ENCODE results near the gene WDR70.
"Not testable (repeated sequence)": the region's sequence is repeated elsewhere in the genome, so short reads cannot be mapped to it uniquely, and the experiment has no call there.

WDR70 gene

GRCh38 chr5:37580106-37580505 lies 201.0 kb downstream of the WDR70 start:
- Histone ChIP-seq H3K27ac (ENCODE audit: low read depth, low read length) (no peak overlapping the region), H4K20me1 (ENCODE audit: low read depth, low read length) (no peaks in the 10 kb centered on the region), H2AFZ (ENCODE audit: low read depth, low read length, severe bottlenecking) (no peak overlapping the region), H3F3A (ENCODE audit: insufficient read depth) (no peaks in the 10 kb centered on the region), H3K9me2 (replicated peaks; ENCODE audit: insufficient read depth, low read length) (no peaks in the 10 kb centered on the region), H3K9me3 (ENCODE audit: insufficient read depth, low read length) (no peaks in the 10 kb centered on the region), H3K79me2 (ENCODE audit: insufficient read depth, low read length) (no peaks in the 10 kb centered on the region), H3K9ac (ENCODE audit: low read length) (no peak overlapping the region), H3K4me3 (ENCODE audit: insufficient read depth, low read length, poor library complexity, severe bottlenecking) (no peak overlapping the region), H3K27me3 (ENCODE audit: low read length) (no peaks in the 10 kb centered on the region), H3K36me3 (ENCODE audit: low read length) (no peaks in the 10 kb centered on the region), H3K4me2 (ENCODE audit: low read depth, low read length, poor library complexity, severe bottlenecking) (no peak overlapping the region)
- no peak for TF ChIP-seq EZH2phosphoT487 (conservative IDR thresholded peaks at IDR 0.05; ENCODE audit: low read length)
- no peak for TF ChIP-seq CTCF (IDR thresholded peaks at IDR 0.05; ENCODE audit: insufficient read depth, low read length, poor library complexity, severe bottlenecking)

GRCh38 chr5:37582202-37582601 lies 203.1 kb downstream of the WDR70 start:
- no peaks in the 10 kb centered on the region for H3K36me3 ChIP-seq (ENCODE audit: low read length)
- no peaks in the 10 kb centered on the region for H3K27me3 ChIP-seq (ENCODE audit: low read length)
- H3K79me2 ChIP-seq (ENCODE audit: insufficient read depth, low read length): no peaks in the 10 kb centered on the region
- H3K9me3 ChIP-seq (ENCODE audit: insufficient read depth, low read length): no peaks in the 10 kb centered on the region
- H3K4me3 ChIP-seq (ENCODE audit: insufficient read depth, low read length, poor library complexity, severe bottlenecking): no peak overlapping the region
- no peak overlapping the region for H3K4me2 ChIP-seq (ENCODE audit: low read depth, low read length, poor library complexity, severe bottlenecking)
- no peaks in the 10 kb centered on the region for H4K20me1 ChIP-seq (ENCODE audit: low read depth, low read length)
- H3F3A ChIP-seq (ENCODE audit: insufficient read depth): no peaks in the 10 kb centered on the region
- no peak overlapping the region for H3K9ac ChIP-seq (ENCODE audit: low read length)
- TF ChIP-seq CTCF (IDR thresholded peaks at IDR 0.05; ENCODE audit: insufficient read depth, low read length, poor library complexity, severe bottlenecking) (no peak), EZH2phosphoT487 (conservative IDR thresholded peaks at IDR 0.05; ENCODE audit: low read length) (no peak)
- H3K9me2 ChIP-seq (replicated peaks; ENCODE audit: insufficient read depth, low read length): no peaks in the 10 kb centered on the region
- no peak overlapping the region for H2AFZ ChIP-seq (ENCODE audit: low read depth, low read length, severe bottlenecking)
- no peak overlapping the region for H3K27ac ChIP-seq (ENCODE audit: low read depth, low read length)

GRCh38 chr5:37593292-37593691 lies 214.2 kb downstream of the WDR70 start:
- H3K36me3 ChIP-seq (ENCODE audit: low read length): not testable (repeated sequence)

GRCh38 chr5:37594864-37595263 lies 215.7 kb downstream of the WDR70 start:
- not testable (repeated sequence) for H3F3A ChIP-seq (ENCODE audit: insufficient read depth); H3K79me2 ChIP-seq (ENCODE audit: insufficient read depth, low read length); H4K20me1 ChIP-seq (ENCODE audit: low read depth, low read length); H3K9ac ChIP-seq (ENCODE audit: low read length); H2AFZ ChIP-seq (ENCODE audit: low read depth, low read length, severe bottlenecking); H3K27ac ChIP-seq (ENCODE audit: low read depth, low read length); H3K9me3 ChIP-seq (ENCODE audit: insufficient read depth, low read length); H3K4me3 ChIP-seq (ENCODE audit: insufficient read depth, low read length, poor library complexity, severe bottlenecking); H3K9me2 ChIP-seq (replicated peaks; ENCODE audit: insufficient read depth, low read length); H3K27me3 ChIP-seq (ENCODE audit: low read length); H3K36me3 ChIP-seq (ENCODE audit: low read length); H3K4me2 ChIP-seq (ENCODE audit: low read depth, low read length, poor library complexity, severe bottlenecking)

More at GRCh38 chr5:37593292-37593691, 214.2 kb downstream of the WDR70 start:
- H3K79me2 ChIP-seq (ENCODE audit: insufficient read depth, low read length); H3K4me3 ChIP-seq (ENCODE audit: insufficient read depth, low read length, poor library complexity, severe bottlenecking); H4K20me1 ChIP-seq (ENCODE audit: low read depth, low read length); H3K4me2 ChIP-seq (ENCODE audit: low read depth, low read length, poor library complexity, severe bottlenecking); H3K27ac ChIP-seq (ENCODE audit: low read depth, low read length); H2AFZ ChIP-seq (ENCODE audit: low read depth, low read length, severe bottlenecking); H3K9me2 ChIP-seq (replicated peaks; ENCODE audit: insufficient read depth, low read length); H3K9me3 ChIP-seq (ENCODE audit: insufficient read depth, low read length); H3K9ac ChIP-seq (ENCODE audit: low read length); H3F3A ChIP-seq (ENCODE audit: insufficient read depth); H3K27me3 ChIP-seq (ENCODE audit: low read length): not testable (repeated sequence)
